ENCODE data around the gene HBS1L. TPM values are rescaled to one million over a fixed set of nuclear protein-coding genes. Genes with fewer than 3 reads are reported as not detected.

The HBS1L gene
- total and polyA plus RNA-seq, 10 of the 15 experiments (the other 5 are each of a cell fraction or from before 2014, with no cell fraction given): 58.7 to 142 (median 78.8) TPM

DNA sequence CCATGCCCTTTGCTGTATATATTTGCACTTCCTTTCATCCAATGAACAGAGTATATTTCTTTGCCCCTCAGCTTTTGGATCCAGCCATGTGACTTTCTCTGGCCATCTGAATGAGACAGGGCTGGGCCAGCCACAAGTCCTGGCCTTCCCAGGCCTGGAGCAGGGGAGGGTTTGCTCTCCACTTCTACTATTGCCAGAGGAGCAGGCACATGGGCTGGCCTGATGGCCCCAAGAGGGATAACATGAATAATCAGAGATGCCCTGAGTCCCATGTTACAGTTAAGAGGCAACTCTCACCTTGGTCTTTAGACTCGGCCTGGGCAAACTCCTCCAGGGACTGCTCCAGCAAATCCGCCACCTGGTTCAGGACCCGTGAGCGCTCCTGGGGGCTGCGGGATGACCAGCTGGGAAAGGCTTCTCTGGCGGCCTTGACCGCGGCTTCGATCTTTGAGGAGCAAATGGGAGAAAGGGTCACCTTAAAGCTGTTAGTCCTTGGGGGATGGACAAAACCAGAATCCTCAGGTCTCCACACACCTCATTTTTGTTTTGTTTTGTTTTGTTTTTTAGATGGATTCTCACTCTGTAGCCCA, 111.0 kb downstream of the HBS1L start:
- H3K4me1 ChIP-seq (ENCODE audit: control insufficient read depth, insufficient read depth, low read length): peaks cover 6% of the 10 kb centered on the region; the same call in 1 of the 2 replicates
- no peak overlapping the region for H2AFZ ChIP-seq (ENCODE audit: control insufficient read depth, low read depth, low read length)
- in situ Hi-C loops (cut with MboI): loop anchor here (5.0 kb wide), 1 partner anchor 771 kb away; no protein-coding TSS in a partner anchor
- H3K9ac ChIP-seq (ENCODE audit: control insufficient read depth, insufficient read depth, low read length): no peak overlapping the region
- DNase-seq (ENCODE audit: low read depth, low spot score): no peak
- H3K27me3 ChIP-seq (replicated peaks in 1 of 2; ENCODE audit: control insufficient read depth in 2 of 2, insufficient read depth in 2 of 2, low read length in 1 of 2): no peaks in the 10 kb centered on the region
- H3K36me3 ChIP-seq (ENCODE audit: control insufficient read depth in 2 of 2, insufficient read depth in 2 of 2, low read length in 1 of 2): no peaks in the 10 kb centered on the region
- H3K4me2 ChIP-seq (ENCODE audit: control insufficient read depth, insufficient read depth): no peak overlapping the region
- no peak for FAIRE-seq
- H3K4me3 ChIP-seq: no peak overlapping the region
- H4K20me1 ChIP-seq (ENCODE audit: control insufficient read depth, insufficient read depth): no peaks in the 10 kb centered on the region
- TF ChIP-seq MAX (IDR thresholded peaks at IDR 0.05; ENCODE audit: low read depth, low read length) (no peak), IRF3 (IDR thresholded peaks at IDR 0.05) (no peak), STAT1 (conservative IDR thresholded peaks at IDR 0.05) (no peak), ASH2L (IDR thresholded peaks at IDR 0.05; ENCODE audit: borderline replicate concordance, low read depth) (no peak), POU2F2 (IDR thresholded peaks at IDR 0.05; ENCODE audit: borderline replicate concordance, low read depth, low read length) (no peak), PAX5 (IDR thresholded peaks at IDR 0.05; ENCODE audit: borderline replicate concordance, low read depth, low read length) (no peak), RELA (IDR thresholded peaks at IDR 0.05; ENCODE audit: borderline replicate concordance, partially characterized antibody) (no peak), TCF3 (IDR thresholded peaks at IDR 0.05; ENCODE audit: borderline replicate concordance, insufficient read depth, low read depth, low read length) (no peak), SP1 (IDR thresholded peaks at IDR 0.05; ENCODE audit: low read depth, low read length) (no peak), GATAD2B (conservative IDR thresholded peaks at IDR 0.05; ENCODE audit: low read depth) (no peak), ZNF687 (IDR thresholded peaks at IDR 0.05) (no peak), ZSCAN29 (IDR thresholded peaks at IDR 0.05) (no peak)
- intact Hi-C loops (cut with micrococcal nuclease; ENCODE audit: unreplicated experiment): loop anchor here (5.0 kb wide), 2 partner anchors 121 to 821 kb away; no protein-coding TSS in a partner anchor
- ATAC-seq: no peak
- H3K27ac ChIP-seq (ENCODE audit: control insufficient read depth, insufficient read depth): no peak overlapping the region
- CTCF ChIA-PET: interaction anchor here (0.6 to 1.1 kb wide), 3 partner anchors 415 to 787 kb away, joined by 3 to 4 read pairs (median 3); no protein-coding TSS in a partner anchor
- SMC1A ChIA-PET (ENCODE audit: uncharacterized antibody, unreplicated experiment): interaction anchor here (1.0 to 1.2 kb wide), 2 partner anchors 50 to 820 kb away, joined by 3 to 5 read pairs; no protein-coding TSS in a partner anchor
- RAD21 ChIA-PET (ENCODE audit: unreplicated experiment): no interaction called here
- WGBS (ENCODE audit: insufficient coverage, insufficient replicate concordance, low lambda C conversion rate, missing lambda C conversion rate): 87% methylated on average over 9 of the region's 9 CpGs
- H3K9me3 ChIP-seq (replicated peaks; ENCODE audit: control insufficient read depth, insufficient read depth, low read length): no peaks in the 10 kb centered on the region
- BruUV-seq (replicated peaks): no TSS peak
- no peaks in the 10 kb centered on the region for H3K79me2 ChIP-seq (ENCODE audit: control insufficient read depth, insufficient read depth, low read length)
- POLR2A ChIA-PET: no interaction called here

All from GM12878 (cell line).